VCaP (cell line): Measurements from ENCODE around the gene EDC3.

Source experiments
- H3K27ac ChIP-seq: fragments of 450-650 bp; 2 replicates; pipeline ENCODE4 v1.5.1; 2017
- TF ChIP-seq, protein P1 (sequence below): fragments of 450-650 bp; conservative IDR thresholded peaks from 2 replicates; pipeline ENCODE4 v1.5.1; 2017; ENCODE audit warnings: mild to moderate bottlenecking, moderate library complexity

Gene EDC3

DNA sequence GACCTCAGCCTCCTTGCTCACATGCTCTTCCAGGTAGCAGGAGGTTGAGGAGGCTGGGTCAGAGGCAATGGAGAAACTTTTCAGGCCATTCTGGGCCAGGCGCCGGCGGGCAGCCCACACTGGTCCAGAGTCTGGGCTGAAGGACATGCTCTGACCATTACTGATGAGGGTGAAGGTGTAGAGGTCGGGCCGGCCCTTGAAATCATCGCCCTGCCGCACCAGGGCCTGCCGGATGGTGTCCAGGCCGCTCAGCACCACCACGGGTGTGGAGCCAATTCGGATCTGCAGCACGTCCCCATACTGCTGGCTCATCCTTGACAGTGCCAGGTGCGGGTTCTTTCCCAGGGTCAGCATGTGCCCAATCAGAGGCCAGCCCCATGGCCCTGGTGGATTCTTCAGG lies 26.8 kb upstream of the EDC3 start:
- TF ChIP-seq, protein P1, sequence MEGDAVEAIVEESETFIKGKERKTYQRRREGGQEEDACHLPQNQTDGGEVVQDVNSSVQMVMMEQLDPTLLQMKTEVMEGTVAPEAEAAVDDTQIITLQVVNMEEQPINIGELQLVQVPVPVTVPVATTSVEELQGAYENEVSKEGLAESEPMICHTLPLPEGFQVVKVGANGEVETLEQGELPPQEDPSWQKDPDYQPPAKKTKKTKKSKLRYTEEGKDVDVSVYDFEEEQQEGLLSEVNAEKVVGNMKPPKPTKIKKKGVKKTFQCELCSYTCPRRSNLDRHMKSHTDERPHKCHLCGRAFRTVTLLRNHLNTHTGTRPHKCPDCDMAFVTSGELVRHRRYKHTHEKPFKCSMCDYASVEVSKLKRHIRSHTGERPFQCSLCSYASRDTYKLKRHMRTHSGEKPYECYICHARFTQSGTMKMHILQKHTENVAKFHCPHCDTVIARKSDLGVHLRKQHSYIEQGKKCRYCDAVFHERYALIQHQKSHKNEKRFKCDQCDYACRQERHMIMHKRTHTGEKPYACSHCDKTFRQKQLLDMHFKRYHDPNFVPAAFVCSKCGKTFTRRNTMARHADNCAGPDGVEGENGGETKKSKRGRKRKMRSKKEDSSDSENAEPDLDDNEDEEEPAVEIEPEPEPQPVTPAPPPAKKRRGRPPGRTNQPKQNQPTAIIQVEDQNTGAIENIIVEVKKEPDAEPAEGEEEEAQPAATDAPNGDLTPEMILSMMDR, result no peak
- H3K27ac ChIP-seq, result no peak overlapping the region

DNA sequence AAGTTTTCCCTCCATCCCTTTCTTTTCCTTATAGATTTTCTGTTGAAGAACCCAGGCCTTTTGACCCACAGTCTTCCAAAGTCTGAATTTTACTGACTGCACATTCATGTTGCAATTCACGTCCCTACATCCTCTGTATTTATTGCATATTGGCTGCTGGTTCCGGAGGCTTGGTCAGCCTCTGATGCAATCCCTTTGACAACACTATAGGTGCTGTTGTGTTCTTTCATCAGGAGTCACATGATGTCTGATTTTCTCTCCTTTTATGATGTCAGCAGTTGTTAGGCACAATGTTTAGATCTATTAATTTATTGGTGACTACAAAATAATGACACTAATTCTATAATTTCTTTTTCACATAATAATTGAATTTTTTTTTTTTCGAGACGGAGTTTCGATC lies 20.8 kb upstream of the EDC3 start:
- TF ChIP-seq, protein P1, result no peak
- no peak overlapping the region for H3K27ac ChIP-seq

DNA sequence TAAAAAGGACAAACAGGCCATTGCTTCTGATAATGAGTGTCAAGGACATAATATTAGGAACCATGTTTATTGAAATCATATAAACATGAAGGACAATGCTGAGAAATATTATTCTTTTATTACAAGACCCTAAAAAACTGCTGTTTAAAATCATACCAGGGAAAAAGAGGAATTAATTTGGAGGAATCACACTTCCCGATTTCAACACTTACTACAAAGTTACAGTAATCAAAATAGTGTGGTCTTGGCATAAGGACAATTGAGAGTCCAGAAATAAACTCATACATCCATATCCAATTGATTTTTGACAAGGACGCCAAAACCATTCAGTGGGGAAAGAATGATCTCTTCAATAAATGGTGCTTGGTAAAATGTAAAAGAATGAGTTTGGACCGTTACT lies 16.5 kb upstream of the EDC3 start:
- no peak overlapping the region for H3K27ac ChIP-seq
- TF ChIP-seq, protein P1, result no peak

DNA sequence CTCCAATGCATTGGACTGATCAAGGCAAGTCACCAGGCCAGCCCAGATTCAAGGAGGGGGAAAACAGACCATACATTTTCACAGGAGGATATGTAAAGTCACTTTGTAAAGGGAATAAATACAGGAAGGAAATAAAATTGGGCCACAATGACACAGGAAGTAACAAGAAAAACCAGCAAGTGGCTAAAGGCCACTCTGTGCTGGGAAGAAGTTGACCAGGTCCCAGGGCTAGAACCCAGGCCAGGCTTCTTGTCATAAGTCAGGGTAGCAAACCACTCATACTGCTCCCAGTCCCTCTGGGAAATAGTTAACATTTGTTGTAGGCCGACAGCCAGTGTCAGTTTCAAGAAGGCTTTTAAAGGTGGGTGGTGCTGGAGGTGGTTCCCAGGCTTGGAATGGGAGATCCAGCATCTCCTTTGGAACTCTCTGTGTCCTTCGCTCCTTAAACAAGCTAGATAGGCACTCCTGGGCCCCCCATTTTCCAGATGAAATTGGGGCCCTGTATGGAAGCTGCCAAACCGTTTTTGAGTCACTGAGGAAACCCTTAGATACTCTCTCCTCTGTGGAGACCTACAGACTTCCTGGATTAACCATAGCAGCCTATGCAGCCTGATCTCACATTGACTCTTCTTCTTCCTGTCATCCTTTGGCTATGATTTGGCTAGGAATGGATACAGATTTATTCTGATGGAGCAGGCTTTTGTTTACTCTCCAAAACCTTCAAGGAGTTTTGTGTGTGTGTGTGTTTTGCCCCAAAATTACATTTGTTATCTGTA lies 14.7 kb upstream of the EDC3 start:
- TF ChIP-seq, protein P1, result no peak
- H3K27ac ChIP-seq, result no peak overlapping the region

DNA sequence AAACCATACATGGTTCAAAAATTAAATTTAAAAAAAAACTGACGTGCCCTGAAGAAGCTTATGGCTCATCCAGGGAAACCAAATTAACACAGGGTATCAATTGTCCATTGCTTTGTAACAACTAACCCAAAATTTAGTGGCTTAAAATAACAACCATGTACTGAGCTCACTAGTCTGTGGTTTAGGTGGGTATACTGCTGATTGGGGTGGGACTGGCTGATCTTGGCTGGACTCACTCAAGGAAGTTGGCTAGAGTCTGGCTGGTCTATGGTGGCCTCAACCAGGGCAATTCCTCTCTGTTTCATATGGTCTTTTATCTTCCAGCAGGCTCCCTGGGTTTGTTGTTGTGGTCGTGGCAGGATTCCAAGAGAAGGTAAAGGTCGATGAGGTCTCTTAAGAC lies 14.1 kb upstream of the EDC3 start:
- TF ChIP-seq, protein P1, result no peak

DNA sequence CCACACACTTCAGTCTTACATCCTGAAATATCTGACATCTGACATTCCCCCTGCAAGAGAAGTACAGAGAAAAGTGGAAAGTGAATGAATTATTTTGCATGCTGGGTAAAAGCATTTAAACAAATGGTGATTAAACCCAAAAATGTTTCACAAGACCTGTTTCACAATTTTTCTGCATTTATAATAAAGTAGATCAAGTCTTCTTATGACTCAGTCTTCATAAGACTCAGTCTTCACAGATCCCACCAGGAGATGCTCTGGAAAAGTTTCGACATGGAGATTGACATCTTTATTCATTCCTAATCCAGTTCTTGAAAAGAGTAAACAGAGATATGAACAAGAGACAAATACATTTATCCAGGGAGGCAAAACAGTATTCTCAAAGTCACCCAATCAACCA lies 13.2 kb upstream of the EDC3 start:
- TF ChIP-seq, protein P1, result no peak
- H3K27ac ChIP-seq, result no peak overlapping the region

More for the DNA sequence above, 14.1 kb upstream of the EDC3 start:
- no peak overlapping the region for H3K27ac ChIP-seq

DNA sequence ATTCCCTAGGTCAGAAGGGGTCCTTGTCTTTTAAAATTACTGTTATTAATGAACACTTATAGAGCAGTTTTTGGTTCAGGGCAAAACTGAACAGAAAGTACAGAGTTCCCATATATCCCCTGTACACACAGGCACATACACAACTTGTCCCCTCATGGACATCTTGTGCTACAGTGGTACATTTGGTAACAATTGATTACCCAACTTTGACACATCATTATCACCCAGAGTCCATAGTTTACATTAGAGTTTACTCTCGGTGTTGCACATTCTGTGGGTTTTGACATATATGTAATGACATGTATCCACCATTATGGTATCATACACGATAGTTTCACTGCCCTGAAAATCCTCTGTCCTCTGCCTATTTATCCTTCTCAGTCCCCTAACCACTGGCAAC lies 984 bp upstream of the EDC3 start:
- TF ChIP-seq, protein P1, result no peak
- H3K27ac ChIP-seq, result peak overlapping the region; percentile 86; the same call in 1 of the 2 replicates
